WERI-Rb-1 (cell line): ENCODE results near the gene ADCY9.

Experiments
- DNase-seq: peaks from one replicate; pipeline ENCODE4 v3.0.0-alpha.2; 2020
- H3K27ac ChIP-seq: fragments of 250-450 bp; sonication (Bioruptor Pico); 2 replicates; pipeline ENCODE4 v1.5.1; 2020; ENCODE audit warnings: mild to moderate bottlenecking, moderate library complexity
- H3K27me3 ChIP-seq: fragments of 250-450 bp; sonication (Bioruptor Pico); 2 replicates; pipeline ENCODE4 v1.5.1; 2021; ENCODE audit warnings: mild to moderate bottlenecking, low read depth, moderate library complexity; ENCODE audit not compliant: insufficient read depth, severe bottlenecking
- H3K36me3 ChIP-seq: fragments of 250-450 bp; sonication (Bioruptor Pico); 2 replicates; pipeline ENCODE4 v1.5.1; 2020; ENCODE audit warnings: mild to moderate bottlenecking, moderate library complexity
- H3K4me3 ChIP-seq: 2 replicates; pipeline ENCODE4 v1.5.1; 2011; ENCODE audit warnings: low read depth, mild to moderate bottlenecking, control low read depth, low read length
- H3K9me3 ChIP-seq: fragments of 250-450 bp; sonication (Bioruptor Pico); 2 replicates; pipeline ENCODE4 v1.5.1; 2021; ENCODE audit warnings: mild to moderate bottlenecking, moderate library complexity; ENCODE audit not compliant: severe bottlenecking
- CTCF ChIP-seq: IDR thresholded peaks from 2 replicates; pipeline ENCODE4 v1.5.1; 2011; ENCODE audit warnings: low read depth, mild to moderate bottlenecking, control low read depth, inconsistent platforms, low read length

The ADCY9 gene

DNA sequence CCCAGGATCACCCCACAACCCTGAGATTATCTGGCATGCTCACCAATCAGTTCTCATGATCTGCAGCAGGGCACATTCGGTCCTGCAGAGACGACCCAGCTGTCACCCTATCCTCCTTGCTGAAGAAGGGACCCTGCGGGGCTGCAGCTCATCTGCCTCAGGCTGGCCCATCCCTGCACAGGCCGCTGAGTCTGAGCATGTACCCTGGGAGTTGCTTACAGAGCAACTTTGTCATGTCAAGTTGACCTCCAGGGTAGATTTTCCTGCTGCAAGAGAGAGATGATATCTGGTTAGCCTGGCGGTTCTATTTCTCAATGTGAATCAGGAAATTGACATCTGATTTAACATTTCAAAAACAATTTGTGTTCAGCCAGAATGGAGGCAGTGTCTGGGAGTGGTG is 36.0 kb upstream of the ADCY9 start:
- no peak overlapping the region for H3K27ac ChIP-seq
- peaks cover 4% of the 10 kb centered on the region for H3K9me3 ChIP-seq
- DNase-seq = peak; percentile 40
- TF ChIP-seq CTCF = no peak
- no peak overlapping the region for H3K4me3 ChIP-seq
- H3K27me3 ChIP-seq = no peaks in the 10 kb centered on the region
- no peaks in the 10 kb centered on the region for H3K36me3 ChIP-seq

- TF ChIP-seq CTCF = no peak
- no peaks in the 10 kb centered on the region for H3K27me3 ChIP-seq
- H3K27ac ChIP-seq = no peak overlapping the region
- peaks cover 4% of the 10 kb centered on the region for H3K9me3 ChIP-seq
- no peaks in the 10 kb centered on the region for H3K36me3 ChIP-seq
- no peak overlapping the region for H3K4me3 ChIP-seq
- no peak for DNase-seq
Observed at GRCh38 chr16:4147236-4147635, 31.0 kb upstream of the ADCY9 start.

DNA sequence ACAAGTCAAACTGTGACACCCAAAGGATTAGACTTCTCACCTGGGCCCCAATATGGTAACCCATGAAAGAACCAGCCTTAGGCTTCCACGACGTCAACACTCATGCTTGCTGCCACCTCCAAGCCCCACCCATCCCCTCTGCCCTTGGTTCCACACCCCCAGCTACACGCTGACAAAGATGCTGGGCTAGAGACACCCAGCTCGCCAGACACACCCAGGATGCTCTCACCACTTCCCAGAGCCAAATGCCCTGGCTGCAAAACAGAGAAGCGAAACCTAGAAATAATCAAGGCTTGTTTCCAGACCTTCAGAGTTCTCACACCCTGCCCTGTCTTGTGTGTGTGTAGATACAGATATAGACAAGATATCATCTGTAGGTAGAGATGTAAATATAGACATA is 26.0 kb upstream of the ADCY9 start:
- H3K27ac ChIP-seq = no peak overlapping the region
- no peak for DNase-seq
- peaks cover 17% of the 10 kb centered on the region for H3K9me3 ChIP-seq
- no peaks in the 10 kb centered on the region for H3K36me3 ChIP-seq
- no peak for TF ChIP-seq CTCF
- no peak overlapping the region for H3K4me3 ChIP-seq
- H3K27me3 ChIP-seq = no peaks in the 10 kb centered on the region

- TF ChIP-seq CTCF = no peak
- no peaks in the 10 kb centered on the region for H3K36me3 ChIP-seq
- H3K4me3 ChIP-seq = no peak overlapping the region
- H3K9me3 ChIP-seq = peaks cover 17% of the 10 kb centered on the region
- H3K27me3 ChIP-seq = no peaks in the 10 kb centered on the region
- DNase-seq = no peak
- no peak overlapping the region; the same call in 1 of the 2 replicates for H3K27ac ChIP-seq
Observed at GRCh38 chr16:4141604-4142003, 25.4 kb upstream of the ADCY9 start.

DNA sequence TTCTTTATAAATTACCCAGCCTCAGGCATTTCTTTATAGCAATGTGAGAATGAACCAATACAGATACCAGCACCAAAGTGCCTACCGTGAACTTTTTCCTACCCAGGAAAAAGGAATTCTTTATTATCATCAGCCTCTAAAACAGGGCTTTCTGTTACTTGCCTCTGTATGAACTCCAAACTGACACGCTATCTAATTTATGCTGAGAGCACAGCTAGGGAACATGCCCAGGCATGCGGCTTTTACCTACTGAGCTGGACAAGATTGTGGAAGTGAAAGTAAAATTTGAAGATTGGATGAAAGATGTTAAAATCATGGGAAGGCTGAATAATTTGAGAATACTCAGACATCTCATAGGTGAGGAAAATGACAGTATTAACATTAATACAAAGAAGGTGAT is 24.4 kb upstream of the ADCY9 start:
- peak overlapping the region; percentile 65 for H3K27ac ChIP-seq
- no peak for TF ChIP-seq CTCF
- H3K36me3 ChIP-seq = no peaks in the 10 kb centered on the region
- peak; percentile 32 for DNase-seq
- H3K9me3 ChIP-seq = peaks cover 17% of the 10 kb centered on the region
- no peaks in the 10 kb centered on the region for H3K27me3 ChIP-seq
- H3K4me3 ChIP-seq = no peak overlapping the region

GRCh38 chr16:4139968-4140367 is 23.7 kb upstream of the ADCY9 start:
- no peak overlapping the region for H3K4me3 ChIP-seq
- H3K9me3 ChIP-seq = peaks cover 17% of the 10 kb centered on the region
- DNase-seq = no peak
- TF ChIP-seq CTCF = no peak
- H3K27me3 ChIP-seq = no peaks in the 10 kb centered on the region
- no peaks in the 10 kb centered on the region for H3K36me3 ChIP-seq
- H3K27ac ChIP-seq = peak overlapping the region; percentile 65
